ENCODE results near the gene TNS3. TPM values are rescaled to one million over a fixed set of nuclear protein-coding genes. Genes with fewer than 3 reads are reported as not detected.

The TNS3 gene
- total and polyA plus RNA-seq, 9 of the 15 experiments (the other 6 are each of a cell fraction or from before 2014, with no cell fraction given) = 0.20 TPM; not detected in 8

DNA sequence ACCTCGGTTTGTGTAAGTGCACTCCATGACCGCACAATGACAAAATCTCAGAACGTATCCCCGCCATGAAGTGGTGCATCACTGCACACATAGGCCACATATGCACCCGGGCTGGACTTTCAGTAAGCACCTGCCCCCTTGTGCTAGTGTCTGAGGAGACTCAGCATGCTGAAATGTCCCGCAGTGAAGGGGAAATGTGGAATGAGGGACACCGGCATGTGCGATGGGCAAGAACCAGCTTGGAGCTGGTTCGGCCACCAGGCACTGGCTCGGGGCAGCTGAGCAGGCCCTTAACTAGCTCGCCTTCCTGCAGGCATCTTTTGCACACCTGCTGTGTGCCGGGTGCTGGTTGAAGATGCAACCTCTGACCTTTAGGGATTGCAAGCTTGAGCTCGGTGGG lies 49.8 kb upstream of the TNS3 start (continued):
- TF ChIP-seq ZNF143 (CRISPR knock-in tag; IDR thresholded peaks at IDR 0.05) (no peak), BRD4 (IDR thresholded peaks at IDR 0.05) (no peak), RBM14 (IDR thresholded peaks at IDR 0.05; ENCODE audit: borderline replicate concordance, insufficient read depth, low read depth, low read length) (no peak), CBX8 (IDR thresholded peaks at IDR 0.05; ENCODE audit: borderline replicate concordance, extremely low read depth, low read depth, low read length, poor library complexity, severe bottlenecking) (no peak)

DNA sequence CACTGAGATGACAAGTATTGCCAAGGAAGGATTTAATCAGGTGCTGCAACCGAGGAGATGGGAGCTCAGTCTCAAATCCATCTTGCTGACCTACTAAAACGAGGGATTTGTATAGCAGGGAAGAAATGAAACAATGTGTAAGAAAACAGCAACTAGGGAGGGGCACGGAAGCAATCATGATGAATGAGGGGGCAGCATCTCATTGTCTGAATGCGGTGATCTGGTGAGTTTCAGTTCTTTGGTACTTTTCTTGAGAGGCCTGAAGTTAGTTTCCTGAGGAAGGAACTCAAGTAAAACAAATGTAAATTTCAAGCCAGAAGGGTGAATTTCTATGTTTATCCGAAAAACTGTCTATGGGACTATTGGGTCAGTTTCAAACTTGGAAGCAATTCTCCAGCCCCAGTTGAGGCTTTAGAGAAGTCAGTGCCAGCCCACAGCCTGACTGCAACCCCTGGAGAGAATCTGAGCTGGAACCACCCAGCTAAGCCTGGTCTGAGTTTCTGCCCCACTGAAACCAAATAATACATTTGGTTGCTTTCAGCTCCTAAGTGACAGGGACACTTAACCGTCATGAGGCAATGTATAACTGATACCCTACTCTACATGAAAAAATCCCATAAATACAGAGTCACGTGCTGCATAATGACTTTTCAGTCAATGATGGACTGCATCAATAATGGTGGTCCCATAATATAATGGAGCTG lies 45.8 kb upstream of the TNS3 start:
- H3K27ac ChIP-seq (ENCODE audit: extremely low read depth, low read depth, low read length) = no peak overlapping the region
- no peak overlapping the region for H3K4me3 ChIP-seq
- H2AFZ ChIP-seq (ENCODE audit: low read depth, low read length) = no peak overlapping the region
- no peak overlapping the region for H3K9ac ChIP-seq (ENCODE audit: insufficient read depth in 1 of 2, low read depth in 2 of 2, low read length in 2 of 2)
- ChIA-PET POLR2A (interaction anchor here (0.7 kb wide), 1 partner anchor 42 kb away, joined by 3 read pairs; no protein-coding TSS in a partner anchor), CTCF (ENCODE audit: low intra/inter-chr PET ratio) (no interaction called here)
- TF ChIP-seq, protein P1, sequence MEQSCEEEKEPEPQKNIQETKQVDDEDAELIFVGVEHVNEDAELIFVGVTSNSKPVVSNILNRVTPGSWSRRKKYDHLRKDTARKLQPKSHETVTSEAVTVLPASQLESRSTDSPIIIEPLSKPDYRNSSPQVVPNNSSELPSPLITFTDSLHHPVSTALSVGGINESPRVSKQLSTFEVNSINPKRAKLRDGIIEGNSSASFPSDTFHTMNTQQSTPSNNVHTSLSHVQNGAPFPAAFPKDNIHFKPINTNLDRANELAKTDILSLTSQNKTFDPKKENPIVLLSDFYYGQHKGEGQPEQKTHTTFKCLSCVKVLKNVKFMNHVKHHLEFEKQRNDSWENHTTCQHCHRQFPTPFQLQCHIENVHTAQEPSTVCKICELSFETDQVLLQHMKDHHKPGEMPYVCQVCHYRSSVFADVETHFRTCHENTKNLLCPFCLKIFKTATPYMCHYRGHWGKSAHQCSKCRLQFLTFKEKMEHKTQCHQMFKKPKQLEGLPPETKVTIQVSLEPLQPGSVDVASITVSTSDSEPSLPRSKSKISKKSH (CRISPR knock-in tag; IDR thresholded peaks at IDR 0.05) = no peak
- TF ChIP-seq ZNF778 (CRISPR knock-in tag; IDR thresholded peaks at IDR 0.05) (no peak), ZNF436 (CRISPR knock-in tag; IDR thresholded peaks at IDR 0.05) (no peak), FOXP1 (CRISPR knock-in tag; IDR thresholded peaks at IDR 0.05) (no peak), GABPB1 (CRISPR knock-in tag; IDR thresholded peaks at IDR 0.05) (no peak), SREBF1 (IDR thresholded peaks at IDR 0.05; ENCODE audit: borderline replicate concordance, low read depth, low read length) (no peak)
- TF ChIP-seq, protein P2, sequence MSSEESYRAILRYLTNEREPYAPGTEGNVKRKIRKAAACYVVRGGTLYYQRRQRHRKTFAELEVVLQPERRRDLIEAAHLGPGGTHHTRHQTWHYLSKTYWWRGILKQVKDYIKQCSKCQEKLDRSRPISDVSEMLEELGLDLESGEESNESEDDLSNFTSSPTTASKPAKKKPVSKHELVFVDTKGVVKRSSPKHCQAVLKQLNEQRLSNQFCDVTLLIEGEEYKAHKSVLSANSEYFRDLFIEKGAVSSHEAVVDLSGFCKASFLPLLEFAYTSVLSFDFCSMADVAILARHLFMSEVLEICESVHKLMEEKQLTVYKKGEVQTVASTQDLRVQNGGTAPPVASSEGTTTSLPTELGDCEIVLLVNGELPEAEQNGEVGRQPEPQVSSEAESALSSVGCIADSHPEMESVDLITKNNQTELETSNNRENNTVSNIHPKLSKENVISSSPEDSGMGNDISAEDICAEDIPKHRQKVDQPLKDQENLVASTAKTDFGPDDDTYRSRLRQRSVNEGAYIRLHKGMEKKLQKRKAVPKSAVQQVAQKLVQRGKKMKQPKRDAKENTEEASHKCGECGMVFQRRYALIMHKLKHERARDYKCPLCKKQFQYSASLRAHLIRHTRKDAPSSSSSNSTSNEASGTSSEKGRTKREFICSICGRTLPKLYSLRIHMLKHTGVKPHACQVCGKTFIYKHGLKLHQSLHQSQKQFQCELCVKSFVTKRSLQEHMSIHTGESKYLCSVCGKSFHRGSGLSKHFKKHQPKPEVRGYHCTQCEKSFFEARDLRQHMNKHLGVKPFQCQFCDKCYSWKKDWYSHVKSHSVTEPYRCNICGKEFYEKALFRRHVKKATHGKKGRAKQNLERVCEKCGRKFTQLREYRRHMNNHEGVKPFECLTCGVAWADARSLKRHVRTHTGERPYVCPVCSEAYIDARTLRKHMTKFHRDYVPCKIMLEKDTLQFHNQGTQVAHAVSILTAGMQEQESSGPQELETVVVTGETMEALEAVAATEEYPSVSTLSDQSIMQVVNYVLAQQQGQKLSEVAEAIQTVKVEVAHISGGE (CRISPR knock-in tag; IDR thresholded peaks at IDR 0.05) = no peak
- intact Hi-C loops (cut with micrococcal nuclease) = no loop called here
- H3K27me3 ChIP-seq (ENCODE audit: control insufficient read depth in 2 of 2, insufficient read depth in 2 of 2, low read length in 2 of 2) = peaks cover 0 to 33% of the 10 kb centered on the region in 2 experiments; a peak in 3 of 5 replicates
- no peaks in the 10 kb centered on the region; a peak in 2 of 5 replicates for H3K4me1 ChIP-seq (replicated peaks in 1 of 2; ENCODE audit: control insufficient read depth in 2 of 2, insufficient read depth in 2 of 2, low read length in 2 of 2)
- in situ Hi-C loops (cut with MboI) = no loop called here
- no peaks in the 10 kb centered on the region for H3K9me1 ChIP-seq (ENCODE audit: control insufficient read depth, insufficient read depth, low read length)
- H3K79me2 ChIP-seq (ENCODE audit: control insufficient read depth, insufficient read depth, low read length) = no peaks in the 10 kb centered on the region
- no peaks in the 10 kb centered on the region for H4K20me1 ChIP-seq (replicated peaks; ENCODE audit: control insufficient read depth, insufficient read depth, low read length)
- no TSS peak for BruUV-seq (replicated peaks)
- ATAC-seq (no peak), DNase-seq (ENCODE audit: extremely low read depth in 1 of 4, low spot score in 3 of 4) (no peak), FAIRE-seq (no peak)
- H3K9me3 ChIP-seq (replicated peaks; ENCODE audit: control insufficient read depth, insufficient read depth, low read depth, low read length) = no peaks in the 10 kb centered on the region
- H3K36me3 ChIP-seq (ENCODE audit: control insufficient read depth, insufficient read depth, low read length) = no peaks in the 10 kb centered on the region
- WGBS (ENCODE audit: insufficient coverage, low coverage, missing lambda C conversion rate) = under 1% methylated on average over 7 of the region's 7 CpGs
- no peak overlapping the region for H3K4me2 ChIP-seq (ENCODE audit: insufficient read depth, low read length)
